Right atrium auricular region (tissue), 2 donors: Measurements from ENCODE around the gene KRT7. TPM values are rescaled to one million over a fixed set of nuclear protein-coding genes. Genes with fewer than 3 reads are reported as not detected.
A peak's percentile ranks its signal among the peaks of the same experiment; 100 is the strongest.

Experiments used
- DNase-seq: peaks from one replicate; pipeline ENCODE4 v3.0.0-alpha.2; 2019; ENCODE audit warnings: low spot score
- H3K27ac ChIP-seq, 2 donors: fragments of 200-600 bp; sonication (generic); 1 replicate in 1 of 2; 2 replicates in 1 of 2; pipeline ENCODE4 v1.5.1; 2016 to 2019
- H3K27me3 ChIP-seq, 2 donors: fragments of 200-600 bp; sonication (generic); one replicate each; pipeline versions ENCODE4 v1.5.1 to v1.6.0; 2017 to 2019
- H3K36me3 ChIP-seq: fragments of 200-600 bp; sonication (generic); one replicate; pipeline ENCODE4 v1.5.1; 2016
- H3K4me1 ChIP-seq, 2 donors: fragments of 200-600 bp; sonication (generic); one replicate each; pipeline versions ENCODE4 v1.5.1 to v1.6.0; 2017 to 2019
- H3K4me3 ChIP-seq, 2 donors: fragments of 200-600 bp; sonication (generic); 1 replicate in 1 of 2; 2 replicates in 1 of 2; pipeline ENCODE4 v1.5.1; 2017 to 2019; ENCODE audit warnings: mild to moderate bottlenecking in 1 of 2, moderate library complexity in 1 of 2
- H3K9me3 ChIP-seq, 2 donors: fragments of 200-600 bp; sonication (generic); one replicate each; pipeline ENCODE4 v1.5.1; 2019
- CTCF ChIP-seq, 2 donors: fragments of 200-600 bp; sonication (generic); IDR thresholded peaks; one replicate each; pipeline ENCODE4 v1.5.1; 2019; ENCODE audit warnings: antibody characterized with exemption in 2 of 2
- total RNA-seq, 2 donors: library from RNA; depleted of rRNA; stranded (reverse); fragments of >200 nt; gene quantifications; one replicate each; pipeline ENCODE4 v1.1.0, GENCODE V29; 2016

The KRT7 gene
- total RNA-seq, 2 donors from 2014 or later = 14.7 to 58.4 TPM

GRCh38 chr12:52241205-52241842, 8.3 kb downstream of the KRT7 start:
- H3K4me1 ChIP-seq = peaks cover 0 to 16% of the 10 kb centered on the region in 2 donors
- no peak for TF ChIP-seq CTCF (IDR thresholded peaks at IDR 0.05)
- no peaks in the 10 kb centered on the region for H3K27me3 ChIP-seq
- H3K4me3 ChIP-seq = no peak overlapping the region
- no peaks in the 10 kb centered on the region for H3K36me3 ChIP-seq
- DNase-seq = no peak
- H3K9me3 ChIP-seq = no peaks in the 10 kb centered on the region
- H3K27ac ChIP-seq = no peak overlapping the region

DNA sequence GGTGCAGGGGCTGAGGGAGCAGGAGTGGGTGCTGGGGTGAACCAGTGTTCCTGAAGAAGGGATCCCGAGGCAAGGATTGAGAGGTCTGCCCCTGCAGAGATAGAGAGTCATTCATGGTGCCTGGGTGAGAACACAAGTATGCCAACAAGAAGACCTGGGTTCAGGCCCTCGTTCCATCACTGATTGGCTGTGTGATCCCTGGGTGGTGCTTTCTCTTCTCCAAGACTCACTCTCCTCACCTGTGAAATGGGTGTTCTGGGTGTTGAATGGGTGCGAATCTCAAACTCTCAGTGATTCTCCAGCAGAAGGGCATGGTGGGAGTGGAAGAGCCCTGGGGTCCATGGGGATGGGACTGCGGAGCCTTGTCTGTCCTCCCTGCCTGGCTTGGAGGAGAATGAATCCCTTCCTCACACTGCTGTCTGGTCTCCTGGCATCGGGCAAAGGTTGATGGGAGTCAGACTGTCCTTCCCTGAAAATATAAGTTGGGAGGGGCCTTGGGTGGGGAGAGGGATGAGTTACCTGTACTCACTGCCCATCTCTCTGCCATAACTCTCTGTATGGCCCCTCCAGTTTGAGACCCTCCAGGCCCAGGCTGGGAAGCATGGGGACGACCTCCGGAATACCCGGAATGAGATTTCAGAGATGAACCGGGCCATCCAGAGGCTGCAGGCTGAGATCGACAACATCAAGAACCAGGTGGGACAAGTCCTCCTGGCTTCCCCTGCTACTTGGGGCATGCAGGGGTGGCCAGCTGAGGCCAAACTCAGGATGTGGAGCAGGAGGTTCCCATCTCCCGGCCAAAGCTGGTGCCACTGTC, 9.6 kb downstream of the KRT7 start:
- TF ChIP-seq CTCF (IDR thresholded peaks at IDR 0.05) = no peak
- H3K36me3 ChIP-seq = no peaks in the 10 kb centered on the region
- H3K4me1 ChIP-seq = peaks cover 0 to 16% of the 10 kb centered on the region in 2 donors
- no peak for DNase-seq
- no peak overlapping the region for H3K27ac ChIP-seq
- no peaks in the 10 kb centered on the region for H3K27me3 ChIP-seq
- no peaks in the 10 kb centered on the region for H3K9me3 ChIP-seq
- no peak overlapping the region for H3K4me3 ChIP-seq

DNA sequence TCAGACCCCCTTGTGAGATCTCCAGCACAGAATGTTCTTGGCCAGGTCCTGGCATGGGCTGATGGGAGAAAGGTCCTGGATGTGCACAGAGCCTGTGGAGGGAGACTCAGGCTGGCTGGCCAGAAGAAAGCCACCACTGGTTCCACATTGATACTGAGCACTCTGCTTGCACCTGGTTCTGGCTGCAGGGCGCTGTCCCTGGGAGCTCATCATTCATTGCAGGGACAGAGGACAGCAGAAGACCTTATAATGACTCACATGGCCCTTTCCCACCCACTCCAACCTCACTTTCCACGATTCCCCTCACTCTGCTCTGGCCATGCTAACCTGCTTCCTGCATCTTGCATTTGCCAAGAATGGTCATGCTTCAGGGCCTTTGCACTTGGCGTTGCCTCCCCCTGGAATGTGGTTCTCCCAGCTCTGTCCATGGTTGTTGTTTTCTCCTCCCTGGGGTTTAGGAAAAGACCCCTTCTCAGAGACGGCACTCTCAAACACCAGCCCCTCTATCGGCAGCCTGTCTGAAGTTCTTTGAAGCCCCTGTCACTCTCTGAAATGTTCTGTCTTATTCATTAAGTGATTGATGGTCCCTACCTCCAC, 10.3 kb downstream of the KRT7 start:
- no peak for DNase-seq
- Histone ChIP-seq H3K27me3 (no peaks in the 10 kb centered on the region), H3K4me1 (peaks cover 0 to 16% of the 10 kb centered on the region in 2 donors), H3K4me3 (no peak overlapping the region), H3K9me3 (no peaks in the 10 kb centered on the region), H3K36me3 (no peaks in the 10 kb centered on the region), H3K27ac (no peak overlapping the region)
- no peak for TF ChIP-seq CTCF (IDR thresholded peaks at IDR 0.05)

DNA sequence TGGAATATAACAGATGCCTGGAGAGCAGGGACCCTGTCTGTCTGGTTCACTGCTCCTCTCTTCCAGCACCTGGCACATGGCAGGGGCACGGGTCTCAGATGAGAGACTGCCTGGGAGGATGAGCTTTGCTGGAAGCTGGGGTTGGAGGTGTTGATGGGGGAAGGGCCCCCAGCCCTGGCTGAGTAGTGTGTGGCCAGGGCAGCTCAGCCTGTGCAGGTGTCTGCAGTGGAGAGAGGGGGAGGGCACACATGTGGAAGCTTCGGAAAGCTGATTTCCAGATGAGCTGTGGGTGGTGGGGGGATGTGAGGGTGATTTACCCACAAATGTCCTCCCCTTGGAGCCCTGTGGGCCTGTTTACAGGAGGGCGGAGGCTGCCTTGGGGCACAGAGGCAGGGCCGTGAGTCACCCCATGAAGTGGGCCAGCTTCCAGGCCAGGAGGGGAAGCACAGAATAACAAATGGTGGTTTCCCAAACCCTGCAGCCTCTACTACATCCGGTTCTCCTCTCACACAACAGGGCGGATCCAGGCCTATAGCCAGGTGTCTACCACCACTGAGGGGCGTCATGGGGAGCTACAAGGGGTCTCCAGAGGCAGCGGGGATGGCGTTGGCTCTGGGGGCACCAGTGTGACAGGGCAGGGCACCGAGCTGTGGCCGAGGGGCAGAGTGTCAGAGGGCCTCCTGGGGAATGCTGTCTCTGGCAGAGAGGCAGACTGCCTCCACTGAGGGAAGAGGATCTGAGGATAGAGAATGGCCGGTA, 11.0 kb downstream of the KRT7 start:
- TF ChIP-seq CTCF (IDR thresholded peaks at IDR 0.05) = no peak
- Histone ChIP-seq H3K27ac (peak overlapping the region in 1 of 2 donors; percentile 13), H3K4me1 (peaks cover 0 to 20% of the 10 kb centered on the region in 2 donors), H3K27me3 (no peaks in the 10 kb centered on the region), H3K9me3 (no peaks in the 10 kb centered on the region), H3K36me3 (no peaks in the 10 kb centered on the region), H3K4me3 (no peak overlapping the region)
- DNase-seq = peak; percentile 80

DNA sequence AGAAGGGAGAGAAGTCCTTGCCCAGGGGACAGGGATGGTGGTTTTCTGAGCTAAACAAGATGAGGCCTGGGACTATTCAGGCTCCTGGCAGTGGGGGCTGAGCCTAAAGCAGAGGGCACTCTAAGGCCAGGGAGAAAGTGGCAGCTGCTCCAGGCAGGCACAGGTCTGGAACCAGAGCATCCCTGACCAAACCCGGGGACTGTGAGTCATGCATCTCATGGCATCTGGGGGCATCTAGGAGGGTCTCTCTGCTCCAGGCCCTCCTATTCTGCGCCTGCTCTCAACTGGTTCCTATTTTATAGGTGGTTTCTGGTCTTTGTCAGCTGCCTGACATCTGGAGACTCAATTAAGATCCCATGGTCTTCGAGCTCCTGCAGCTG, 11.6 kb downstream of the KRT7 start:
- Histone ChIP-seq H3K27ac (peak overlapping the region in 1 of 2 donors; percentile 13), H3K27me3 (no peaks in the 10 kb centered on the region), H3K36me3 (no peaks in the 10 kb centered on the region), H3K9me3 (no peaks in the 10 kb centered on the region), H3K4me3 (no peak overlapping the region), H3K4me1 (peaks cover 0 to 25% of the 10 kb centered on the region in 2 donors)
- no peak for TF ChIP-seq CTCF (IDR thresholded peaks at IDR 0.05)
- DNase-seq = no peak
